Fibroblast of peridontal ligament (primary cell): ENCODE data around the gene EML1.

Experiments used
- DNase-seq: peaks from one replicate; pipeline ENCODE4 v3.0.0-alpha.2; 2010; ENCODE audit errors: extremely low read depth

Gene EML1

DNA sequence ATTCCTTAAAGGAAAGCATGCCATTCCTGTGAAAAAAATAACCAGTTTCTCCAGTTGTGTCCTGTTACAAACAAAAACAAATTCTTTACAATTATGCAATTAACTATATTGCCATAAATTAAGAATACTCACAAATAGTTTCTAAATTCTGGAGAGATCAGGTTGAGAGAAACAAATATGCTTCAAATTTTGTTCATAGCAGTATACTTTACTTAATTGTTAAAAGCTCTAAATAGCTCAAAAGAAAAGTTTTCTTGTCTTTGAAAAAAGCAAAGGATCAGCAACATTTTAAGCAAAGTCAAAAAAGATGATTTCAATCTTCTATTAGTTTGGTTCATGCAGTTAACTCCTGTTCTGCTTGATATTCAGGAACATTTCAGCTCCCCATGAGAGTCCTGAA, 109.7 kb downstream of the EML1 start:
- DNase-seq = no peak

DNA sequence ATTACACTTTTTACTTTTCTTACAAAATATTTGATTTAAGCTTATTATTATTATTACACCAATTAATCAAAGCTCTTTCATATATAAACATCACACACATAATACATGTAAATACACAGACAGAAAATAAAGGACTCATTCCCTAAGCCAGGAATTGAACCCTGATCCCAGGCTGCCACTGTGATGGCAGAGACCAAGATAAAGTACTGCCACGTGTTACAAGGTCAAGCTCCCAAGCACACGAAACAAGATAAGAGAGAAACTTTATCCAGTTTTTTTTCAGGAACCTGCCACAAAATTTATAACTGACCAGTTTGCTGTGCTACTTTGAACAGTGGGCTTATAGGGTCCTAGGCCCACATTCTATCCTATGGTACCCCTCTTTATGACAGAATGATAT, 111.3 kb downstream of the EML1 start:
- DNase-seq = no peak

DNA sequence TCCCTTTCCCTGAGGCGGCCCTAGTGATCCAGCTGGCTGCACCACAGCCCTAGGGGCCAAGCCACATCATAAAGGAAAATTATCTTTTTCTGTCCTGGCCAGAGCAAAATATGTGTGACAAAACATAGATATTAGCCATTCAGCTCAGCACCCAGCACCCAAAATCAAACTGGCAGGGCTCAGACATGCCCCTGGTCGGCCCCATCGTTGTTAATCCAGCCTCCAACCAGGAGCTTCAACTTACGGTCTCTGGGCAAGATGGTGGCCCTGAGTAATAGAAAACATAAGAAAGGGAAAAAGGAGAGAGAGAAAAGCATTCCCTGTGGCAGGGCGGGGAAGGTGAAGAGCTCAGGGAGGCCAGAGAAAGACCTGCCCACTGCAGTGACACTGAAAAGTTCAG, 111.9 kb downstream of the EML1 start:
- DNase-seq = no peak

DNA sequence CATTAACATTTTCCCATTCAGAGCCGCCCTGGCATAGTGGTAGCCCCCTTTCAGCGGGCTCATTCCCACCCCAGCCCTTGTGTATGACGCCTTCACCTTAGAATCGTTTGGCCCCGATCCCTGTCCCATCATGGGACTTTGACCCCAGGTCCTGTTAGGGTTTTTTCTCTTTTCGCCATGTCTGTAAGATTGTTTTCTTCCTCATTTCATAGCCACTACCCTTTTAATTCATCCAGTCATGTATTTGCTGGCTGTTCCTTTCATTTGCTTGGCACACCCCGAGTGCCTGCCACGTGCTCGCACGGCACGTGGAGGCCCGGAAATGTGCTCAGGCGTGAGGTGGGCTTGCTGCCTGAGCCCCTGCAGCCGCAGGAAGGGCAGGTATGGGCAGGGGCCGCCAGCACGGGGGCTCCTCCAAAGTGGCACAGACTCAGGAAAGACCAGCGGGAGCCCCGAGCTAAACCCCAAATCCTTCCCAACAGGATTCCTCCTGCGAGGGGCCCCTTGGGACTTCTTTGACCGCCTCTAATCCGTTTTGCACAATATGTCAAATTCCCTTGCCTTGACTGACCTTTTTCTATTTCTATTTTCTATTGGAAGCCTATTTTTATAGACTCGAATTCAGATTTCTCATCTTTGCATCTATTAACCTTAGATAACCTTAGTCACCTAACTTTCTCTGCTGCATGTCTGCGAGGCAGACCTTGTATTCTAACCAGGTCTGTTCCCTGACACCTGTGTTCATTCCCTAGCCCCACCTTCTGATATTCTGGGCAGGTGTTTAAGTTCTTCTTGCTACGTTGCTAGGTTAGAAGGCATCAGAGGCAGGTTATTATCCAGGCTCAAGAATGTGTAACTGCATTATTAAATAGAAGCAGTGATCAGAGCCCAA, 114.8 kb downstream of the EML1 start:
- no peak for DNase-seq

DNA sequence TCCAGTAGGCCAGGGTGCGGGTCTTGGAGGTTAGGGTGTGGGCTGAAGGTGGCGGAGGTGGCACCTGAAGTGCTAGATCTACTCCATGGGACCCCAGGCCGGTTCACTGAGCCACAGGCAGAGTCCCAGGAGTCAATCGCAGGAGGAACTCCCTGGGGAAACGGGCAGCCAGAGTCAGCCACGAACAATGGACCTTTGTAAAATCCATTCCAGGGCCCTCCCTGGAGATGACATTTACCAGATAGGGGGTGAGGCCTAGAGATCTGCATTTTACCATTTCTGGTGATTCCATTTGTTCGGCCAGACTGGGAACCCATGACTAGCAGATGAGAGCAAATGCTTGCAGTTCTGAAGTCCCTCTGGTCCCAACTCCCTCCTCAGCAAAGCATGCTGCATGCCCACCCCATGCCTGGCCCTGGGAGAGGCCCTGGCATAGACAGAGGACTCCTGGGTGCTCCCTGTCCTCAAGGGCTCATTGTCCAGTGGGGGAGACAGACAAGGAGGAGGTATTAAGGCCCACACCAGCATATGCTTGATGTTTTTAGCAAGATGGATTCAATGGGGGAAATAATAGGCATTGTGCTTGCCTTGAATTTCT, 115.5 kb downstream of the EML1 start:
- DNase-seq = no peak

DNA sequence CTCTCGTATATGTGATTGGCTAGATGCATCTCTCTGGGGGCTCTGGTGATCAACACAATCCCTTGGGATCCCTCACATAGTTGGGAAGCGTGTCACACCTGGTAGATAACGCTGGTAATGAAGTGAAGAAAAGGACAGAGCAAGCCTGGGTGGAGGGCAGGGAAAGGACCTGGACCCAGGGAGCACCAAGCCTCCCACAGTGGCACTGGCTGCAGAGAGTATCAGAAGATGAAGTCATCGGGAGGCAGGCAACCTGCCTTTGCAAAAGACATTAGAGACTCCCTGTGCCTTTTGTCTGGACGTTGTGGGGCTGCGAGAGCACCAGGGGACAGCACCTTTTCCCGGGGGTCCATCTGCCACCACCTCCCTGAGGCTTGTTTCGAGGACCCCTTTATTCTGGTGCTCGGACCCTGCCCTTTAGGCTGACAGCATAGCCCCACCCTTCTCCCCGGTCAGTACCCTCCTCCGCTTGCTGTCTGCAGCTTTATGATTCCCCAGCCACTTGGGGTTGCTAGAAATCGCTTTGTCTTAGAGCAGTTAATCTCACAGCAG, 116.4 kb downstream of the EML1 start:
- no peak for DNase-seq

DNA sequence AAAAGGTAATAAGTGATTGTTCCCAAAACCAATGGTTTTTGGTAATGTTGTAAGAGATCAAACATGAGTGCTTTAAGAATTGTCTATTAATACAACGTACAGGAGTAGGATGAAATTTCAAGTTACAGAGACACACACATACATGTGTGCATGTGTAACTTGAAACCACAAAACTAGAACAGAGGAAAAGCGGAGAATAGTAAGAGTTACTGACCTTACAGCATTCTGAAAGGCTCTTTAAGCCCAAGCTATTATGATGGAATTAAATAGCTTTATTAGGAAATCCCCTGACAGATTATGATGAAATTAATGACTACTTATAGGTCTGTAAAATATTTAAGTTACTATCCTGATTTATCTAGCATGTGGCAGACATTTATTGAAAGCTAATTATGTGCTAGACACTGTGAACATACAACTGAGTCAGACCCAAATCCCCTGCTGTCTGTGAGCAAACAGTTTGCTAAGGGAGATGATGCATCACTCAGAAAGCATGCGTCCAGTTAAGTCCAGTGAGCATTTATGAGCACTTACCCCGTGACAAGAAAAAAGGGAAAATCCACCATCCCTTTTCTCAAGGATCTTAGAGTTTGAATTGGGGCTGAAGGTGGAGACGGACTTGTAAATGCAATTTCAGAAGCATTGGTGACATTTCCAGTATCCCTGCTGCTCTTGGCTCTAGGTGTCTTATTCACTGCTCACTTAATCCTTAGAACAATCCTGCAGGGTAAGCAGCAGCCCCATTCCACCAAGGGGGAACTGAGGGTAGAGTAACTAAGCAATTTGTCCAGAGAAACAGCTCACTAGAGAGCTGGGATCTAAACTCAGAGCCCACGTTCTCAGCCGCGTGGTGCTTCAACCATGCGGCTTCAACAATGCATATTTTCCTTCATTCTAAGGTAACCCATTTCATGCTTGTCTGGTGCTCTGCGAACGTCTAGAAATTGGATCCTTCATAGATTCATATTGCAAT, 117.4 kb downstream of the EML1 start:
- peak; percentile 90 for DNase-seq

DNA sequence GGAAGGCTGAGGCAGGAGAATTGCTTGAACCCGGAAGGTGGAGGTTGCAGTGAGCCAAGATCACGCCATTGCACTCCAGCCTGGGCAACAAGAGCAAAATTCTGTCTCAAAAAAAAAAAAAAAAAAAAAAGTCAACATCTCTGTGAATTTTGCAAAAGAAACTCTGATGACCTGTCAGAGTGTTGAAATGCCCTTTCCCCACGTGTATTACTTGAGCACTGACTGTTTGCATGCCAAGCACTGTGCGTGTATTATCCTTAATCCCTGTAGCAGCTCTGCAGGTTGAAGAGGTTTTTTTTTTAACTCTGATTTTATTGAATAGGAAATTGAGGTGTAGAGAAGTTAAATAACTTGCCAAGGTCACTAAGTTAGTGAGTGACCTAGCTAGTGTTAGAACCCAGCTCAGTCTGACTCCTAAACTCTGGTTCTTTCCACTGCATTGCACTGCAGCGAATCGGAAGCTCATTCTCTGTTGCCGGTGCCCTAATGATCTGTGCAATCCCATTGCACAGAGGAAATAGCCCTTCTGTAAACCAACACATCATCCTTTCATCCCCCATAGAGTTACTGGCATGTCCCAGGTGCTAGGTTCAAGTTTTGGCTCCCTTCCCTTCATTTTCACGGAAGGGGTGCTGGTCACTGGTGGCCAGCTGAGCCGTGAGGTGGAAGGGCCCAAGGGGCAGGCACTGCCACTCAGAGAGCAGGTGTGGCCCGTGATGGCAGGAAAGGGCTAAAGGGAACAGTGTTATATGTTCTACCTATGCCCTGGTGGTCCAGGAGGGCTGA, 122.3 kb downstream of the EML1 start:
- no peak for DNase-seq

DNA sequence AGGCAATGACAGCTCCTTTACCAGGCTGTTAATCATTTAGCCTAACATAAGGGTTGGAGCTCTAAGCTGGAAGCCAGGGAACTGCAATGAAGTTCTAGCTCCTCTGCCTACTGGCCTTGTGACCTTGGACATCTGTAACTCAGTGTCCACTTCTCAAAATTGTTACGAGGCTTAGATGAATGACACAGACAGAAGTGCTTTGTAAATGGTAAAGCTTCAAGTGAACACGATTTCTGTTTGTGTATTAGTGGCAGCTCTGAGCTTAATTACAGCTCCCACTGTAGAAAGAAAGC, 122.8 kb downstream of the EML1 start:
- no peak for DNase-seq

DNA sequence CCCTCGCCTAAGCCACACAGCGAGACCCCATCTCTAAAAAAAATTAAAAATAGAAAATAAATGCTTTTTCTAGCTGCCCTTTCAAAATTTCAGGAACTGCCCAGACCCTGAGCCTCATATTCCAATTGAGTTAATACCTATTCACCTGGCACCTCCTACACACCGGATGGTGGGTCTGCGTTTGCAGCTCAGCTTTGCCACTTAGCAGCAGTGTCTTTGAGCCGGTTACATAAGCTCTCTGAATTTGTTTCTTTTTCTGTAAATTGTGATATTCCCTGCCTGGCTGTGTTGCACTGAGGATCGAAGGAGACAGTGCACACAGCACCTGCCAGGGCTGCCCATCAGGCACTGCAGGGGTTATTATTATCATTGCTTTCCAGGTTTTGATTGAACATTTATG, 125.6 kb downstream of the EML1 start:
- no peak for DNase-seq

DNA sequence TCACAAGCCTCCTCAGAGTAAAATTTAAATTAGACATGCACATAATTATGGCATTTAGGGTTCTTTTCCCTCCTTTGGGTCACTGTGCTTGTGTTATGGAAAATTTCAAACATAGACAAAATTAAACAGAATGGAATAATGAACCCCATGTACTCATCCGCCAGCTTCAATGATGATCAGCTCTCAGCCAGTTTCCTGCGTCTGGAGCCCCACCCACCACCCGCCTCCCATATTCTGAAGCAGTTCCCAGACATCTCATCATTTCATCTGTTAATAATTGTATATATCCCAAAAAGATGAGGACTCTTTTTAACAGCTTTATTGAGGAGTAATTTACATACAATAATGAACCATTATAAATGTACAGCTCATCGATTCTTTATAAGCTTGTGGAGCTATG, 128.2 kb downstream of the EML1 start:
- no peak for DNase-seq

DNA sequence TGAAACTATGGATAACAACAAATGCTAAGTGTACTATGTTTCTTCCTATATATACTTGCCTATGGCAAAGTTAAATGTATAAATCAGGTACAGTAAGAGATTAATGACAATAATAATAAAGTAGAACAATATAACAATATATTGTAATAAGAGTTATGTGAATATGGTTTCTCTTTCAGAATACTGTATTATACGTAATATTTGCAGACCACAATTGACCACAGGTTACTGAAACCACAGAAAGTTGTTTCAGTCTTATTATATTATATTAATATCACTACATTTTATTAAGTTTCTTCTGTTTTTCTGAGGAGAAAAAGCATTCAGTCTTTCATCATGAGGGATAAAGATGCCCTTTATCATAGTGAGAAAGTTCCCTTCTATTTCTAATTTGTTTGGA, 131.2 kb downstream of the EML1 start:
- DNase-seq = no peak

DNA sequence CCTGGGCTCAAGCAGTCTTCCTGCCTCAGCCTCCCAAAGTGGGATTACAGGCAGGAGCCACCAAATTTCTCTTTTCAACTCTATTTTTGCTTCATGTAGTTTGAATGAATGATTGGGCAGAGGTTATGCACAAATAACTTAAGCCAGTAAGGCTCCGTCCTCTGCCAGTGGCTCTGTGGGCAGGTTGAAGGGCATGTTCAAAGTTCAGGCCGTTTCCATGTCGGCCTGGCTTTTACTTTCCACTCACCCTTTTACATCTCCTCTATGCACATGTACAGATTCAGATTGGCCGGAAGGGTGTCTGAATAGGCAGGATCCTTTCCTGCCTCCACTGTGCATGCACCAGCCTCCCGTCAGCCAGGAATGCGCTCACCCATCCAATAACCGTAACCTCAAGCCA, 132.3 kb downstream of the EML1 start:
- DNase-seq = no peak

DNA sequence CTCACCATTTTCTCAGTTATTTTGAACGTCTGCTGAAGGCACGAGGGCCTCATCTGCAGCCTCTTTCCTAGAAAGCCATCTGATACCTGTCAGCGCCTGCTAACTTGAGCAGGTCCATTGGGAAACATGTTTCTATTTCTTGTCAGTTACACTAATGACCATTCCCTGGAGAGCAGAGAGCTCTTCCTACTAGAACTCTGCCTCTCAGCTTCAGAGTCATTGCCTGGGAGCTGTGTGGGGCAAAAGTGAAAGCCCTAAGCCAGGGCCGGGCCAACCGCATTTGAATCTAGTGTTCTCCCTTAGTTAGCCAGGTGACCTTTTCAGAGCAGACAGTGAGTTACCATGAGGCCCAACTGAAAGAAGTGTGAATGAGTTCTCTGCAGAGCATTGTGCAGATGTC, 135.8 kb downstream of the EML1 start:
- DNase-seq = no peak

DNA sequence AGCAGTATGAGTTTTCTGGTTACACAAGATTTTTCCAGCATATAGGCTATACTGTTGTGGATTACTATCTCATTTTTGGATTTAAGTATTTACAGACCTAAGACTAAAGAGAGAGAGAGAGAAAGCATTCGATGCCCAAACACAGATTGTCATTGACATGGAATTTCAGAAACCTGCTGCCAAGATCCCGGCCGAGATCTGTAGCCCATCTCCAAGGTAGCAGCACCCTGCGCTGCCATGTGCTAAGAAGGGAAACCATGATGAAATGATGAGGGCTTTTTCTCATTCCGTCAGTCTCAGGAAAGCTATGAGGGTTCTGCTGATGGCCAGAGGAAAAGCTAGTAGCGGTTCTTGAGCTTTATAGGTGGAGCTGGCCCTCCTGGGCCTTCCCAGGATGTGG, 136.4 kb downstream of the EML1 start:
- no peak for DNase-seq

DNA sequence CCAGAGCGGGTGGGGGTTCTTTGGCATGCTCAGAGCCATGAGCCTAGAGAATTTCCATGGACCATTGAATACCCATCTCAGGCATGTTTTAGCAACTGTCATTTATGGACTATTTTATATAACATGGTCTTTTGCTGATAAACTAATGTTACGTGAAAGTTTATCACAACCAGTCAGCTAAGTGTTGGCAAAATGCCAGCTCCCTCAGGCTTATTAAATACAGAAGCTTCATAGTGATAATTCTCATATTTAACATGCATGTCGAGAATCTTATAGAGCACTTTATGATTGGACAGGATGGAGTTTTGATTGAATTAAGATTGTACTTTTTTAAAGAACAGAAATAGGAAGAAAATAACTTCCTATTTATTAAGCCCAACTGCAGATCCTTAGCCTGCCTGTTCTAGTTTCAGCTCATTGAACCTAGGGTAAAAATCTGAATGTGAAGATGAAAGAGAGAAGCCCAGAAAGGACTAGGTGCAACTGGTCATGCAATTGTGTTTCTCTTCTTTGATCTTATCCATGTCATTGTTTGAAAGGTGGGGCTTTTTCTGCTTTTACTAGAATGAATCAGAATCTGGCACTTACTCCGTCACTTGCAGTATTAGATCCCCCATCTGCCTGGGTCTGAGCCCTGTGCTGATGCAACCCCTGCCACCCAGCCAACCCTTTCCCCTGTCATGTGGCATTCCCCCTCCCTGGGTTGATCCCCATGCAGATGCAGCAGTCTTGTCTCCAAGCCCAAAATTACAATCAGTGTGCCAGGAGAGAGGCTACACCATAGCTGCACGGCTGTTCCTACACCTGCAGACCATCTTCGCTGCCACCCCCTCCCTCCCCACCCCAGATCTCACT, 137.4 kb downstream of the EML1 start:
- no peak for DNase-seq

DNA sequence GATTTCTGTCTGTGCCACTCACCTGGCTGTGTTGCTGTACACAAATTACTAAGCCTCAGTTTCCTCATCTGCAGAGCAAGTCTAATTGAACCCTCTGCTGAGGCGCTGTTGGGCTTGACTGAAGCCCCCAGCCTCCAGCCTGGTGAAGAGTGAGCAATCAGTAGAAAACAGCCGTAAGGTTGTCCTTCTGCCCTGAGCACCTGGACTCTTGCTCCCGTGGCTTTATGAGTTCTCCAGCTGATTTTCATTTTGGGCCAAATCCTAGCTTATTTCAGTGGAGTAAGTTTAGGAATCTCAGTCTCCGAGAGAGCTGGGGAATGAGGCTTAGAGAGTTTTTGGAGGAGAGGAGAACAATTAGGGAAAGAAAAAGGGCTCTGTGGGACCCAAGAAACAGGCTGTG, 138.1 kb downstream of the EML1 start:
- DNase-seq = no peak

DNA sequence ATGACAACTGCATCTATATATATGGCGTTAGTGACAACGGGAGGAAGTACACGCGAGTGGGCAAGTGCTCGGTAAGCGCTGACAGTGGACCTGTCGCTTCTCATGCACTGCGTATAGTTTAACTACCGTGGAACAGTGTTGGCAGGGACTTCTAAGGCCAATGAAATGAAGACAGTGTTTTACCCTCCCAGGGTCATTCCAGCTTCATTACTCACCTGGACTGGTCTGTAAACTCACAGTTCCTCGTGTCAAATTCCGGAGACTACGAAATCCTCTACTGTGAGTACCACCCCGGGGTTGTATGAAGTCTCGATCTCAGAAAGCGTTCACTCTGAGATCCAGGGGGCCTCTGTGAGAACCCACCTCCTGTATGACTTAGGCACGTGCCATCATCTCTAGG, 142.8 kb downstream of the EML1 start:
- no peak for DNase-seq

DNA sequence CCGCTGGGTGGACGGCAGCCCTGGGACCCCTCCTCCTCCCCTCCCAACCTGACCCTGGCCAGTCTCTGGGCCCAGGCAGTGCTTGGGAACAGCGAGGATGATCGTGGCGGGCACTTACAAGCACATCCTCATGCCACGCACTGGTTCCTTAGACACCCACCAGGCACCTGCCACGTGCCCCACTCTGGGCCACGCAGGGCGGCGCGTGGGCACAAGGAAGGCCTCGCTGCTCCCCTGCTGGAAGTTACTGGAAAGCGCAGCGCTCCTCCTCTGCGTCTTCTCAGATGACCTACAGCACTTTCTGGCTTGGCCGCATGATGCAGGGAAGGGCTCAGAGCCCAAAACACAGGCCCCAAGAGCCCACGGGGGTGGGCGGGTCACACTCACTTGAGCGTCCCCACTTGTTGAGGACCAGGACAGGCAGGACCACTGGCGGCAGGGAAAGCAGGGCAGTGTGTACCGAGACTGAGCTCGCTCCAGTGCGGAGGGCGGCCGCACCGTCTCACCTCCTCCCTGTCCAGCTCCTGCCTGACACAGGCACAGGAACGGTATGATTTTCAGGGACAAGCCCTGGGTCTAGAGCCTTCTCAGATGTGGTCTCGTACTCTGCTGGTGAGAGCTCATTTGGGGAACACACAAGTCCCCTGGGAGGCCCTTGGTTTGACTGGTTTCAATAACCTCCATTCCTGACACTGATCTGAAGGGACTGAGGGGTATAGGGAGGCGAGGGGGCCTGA, 143.7 kb downstream of the EML1 start:
- no peak for DNase-seq
